A549 (cell line): ENCODE measurements around the gene TENM3. TPM values are rescaled to one million over a fixed set of nuclear protein-coding genes. Genes with fewer than 3 reads are reported as not detected.

Source experiments
- ATAC-seq, 2 experiments: fragments of 200-7000 bp in 1 of 2; fragments of >200 bp in 1 of 2; cut with Nextera tagmentation in 1 of 2; cut with Tn5 transposase in 1 of 2; 3 replicates each; pipeline versions ENCODE4 v1.8.0 to v1.9.1; 2018 to 2020; ENCODE audit warnings: mild to moderate bottlenecking in 1 of 2, moderate library complexity in 1 of 2
- CTCF ChIA-PET: fragments of 300-600 bp; sonication (Branson Sonifier 250); formaldehyde crosslinking; extraction: SDS; loops from one replicate; lab custom pipeline; 2021; ENCODE audit warnings: antibody characterized with exemption, inconsistent platforms; lab: Yijun Ruan, JAX
- POLR2A ChIA-PET: fragments of 350-600 bp; formaldehyde crosslinking; extraction: SDS; loops from one replicate; lab custom pipeline; 2021; ENCODE audit warnings: antibody characterized with exemption, inconsistent platforms; lab: Yijun Ruan, JAX
- DNase-seq, 2 experiments: peaks; one replicate each; pipeline versions ENCODE4 v3.0.0 to v3.0.0-alpha.2; 2011 to 2016; ENCODE audit warnings: low read depth in 1 of 2, low spot score in 1 of 2
- FAIRE-seq: peaks from 2 replicates; lab custom pipeline; 2011; peaks lifted over from hg19 to GRCh38; lab: Jason Lieb, UNC
- H3K27ac ChIP-seq, 2 experiments: fragments of >200 bp; sonication (Bioruptor Twin); formaldehyde crosslinking; 3 replicates each; pipeline ENCODE4 v1.5.1; 2016 to 2017
- H3K4me1 ChIP-seq: fragments of >200 bp; sonication (Bioruptor Twin); formaldehyde crosslinking; 3 replicates; pipeline ENCODE4 v1.6.1; 2016
- H3K4me2 ChIP-seq: fragments of >200 bp; sonication (Bioruptor Twin); formaldehyde crosslinking; 3 replicates; pipeline ENCODE4 v1.6.1; 2016
- H3K4me3 ChIP-seq: fragments of >200 bp; sonication (Bioruptor Twin); formaldehyde crosslinking; 3 replicates; pipeline ENCODE4 v1.5.1; 2016
- H3K9me3 ChIP-seq: fragments of >200 bp; sonication (Bioruptor Twin); formaldehyde crosslinking; 3 replicates; pipeline ENCODE4 v1.6.1; 2016
- CBX2 ChIP-seq: fragments of 200-600 bp; sonication (generic); IDR thresholded peaks from 2 replicates; pipeline ENCODE4 v1.6.1; 2016; ENCODE audit warnings: low read depth, mild to moderate bottlenecking, borderline replicate concordance
- CBX8 ChIP-seq: fragments of 200-600 bp; sonication (generic); IDR thresholded peaks from 2 replicates; pipeline ENCODE4 v1.6.1; 2016
- CEBPB ChIP-seq, 2 experiments: fragments of >200 bp in 1 of 2; sonication (Bioruptor Twin) in 1 of 2; formaldehyde crosslinking in 1 of 2; IDR thresholded peaks; 2 replicates each; pipeline ENCODE4 v1.6.1; 2012 to 2016
- CHD2 ChIP-seq: fragments of 150-350 bp; IDR thresholded peaks from 2 replicates; pipeline ENCODE4 v1.6.1; 2014; ENCODE audit warnings: low read length; ENCODE audit not compliant: partially characterized antibody
- CHD4 ChIP-seq: fragments of 200-600 bp; sonication (generic); IDR thresholded peaks from 2 replicates; pipeline ENCODE4 v1.6.1; 2016; ENCODE audit warnings: antibody characterized with exemption, mild to moderate bottlenecking, borderline replicate concordance
- EHF ChIP-seq: fragments of 250-450 bp; sonication (Bioruptor Pico); IDR thresholded peaks from 2 replicates; pipeline ENCODE4 v1.5.0; 2020; ENCODE audit warnings: mild to moderate bottlenecking
- FOSB ChIP-seq: fragments of 250-450 bp; sonication (Bioruptor Pico); IDR thresholded peaks from 2 replicates; pipeline ENCODE4 v1.5.0; 2020; ENCODE audit warnings: mild to moderate bottlenecking, moderate library complexity
- FOXS1 ChIP-seq: fragments of 250-450 bp; sonication (Bioruptor Pico); IDR thresholded peaks from 2 replicates; pipeline ENCODE4 v1.5.0; 2020; ENCODE audit warnings: mild to moderate bottlenecking, moderate library complexity
- HDAC2 ChIP-seq: fragments of 200-600 bp; sonication (generic); IDR thresholded peaks from 2 replicates; pipeline ENCODE4 v1.6.1; 2016
- HEYL ChIP-seq: fragments of 250-450 bp; sonication (Bioruptor Pico); IDR thresholded peaks from 2 replicates; pipeline ENCODE4 v1.8.0; 2021; ENCODE audit warnings: mild to moderate bottlenecking, moderate library complexity
- HOXA7 ChIP-seq: fragments of 250-450 bp; sonication (Bioruptor Pico); IDR thresholded peaks from 2 replicates; pipeline ENCODE4 v1.5.0; 2020; ENCODE audit warnings: mild to moderate bottlenecking, moderate library complexity
- HOXB5 ChIP-seq: fragments of 250-450 bp; sonication (Bioruptor Pico); IDR thresholded peaks from 2 replicates; pipeline ENCODE4 v1.5.0; 2020; ENCODE audit warnings: mild to moderate bottlenecking, moderate library complexity
- KDM1A ChIP-seq: fragments of 200-600 bp; sonication (generic); IDR thresholded peaks from 2 replicates; pipeline ENCODE4 v1.6.1; 2016; ENCODE audit warnings: low read depth, mild to moderate bottlenecking
- MAFK ChIP-seq: fragments of 450-650 bp; IDR thresholded peaks from 2 replicates; pipeline ENCODE4 v1.6.1; 2014; ENCODE audit not compliant: partially characterized antibody
- NFE2L2 ChIP-seq: fragments of 150-350 bp; conservative IDR thresholded peaks from 2 replicates; pipeline ENCODE4 v1.6.1; 2014; ENCODE audit warnings: low read length
- NPAS2 ChIP-seq: fragments of 250-450 bp; sonication (Bioruptor Pico); IDR thresholded peaks from 2 replicates; pipeline ENCODE4 v1.8.0; 2022; ENCODE audit warnings: mild to moderate bottlenecking, moderate library complexity, borderline replicate concordance
- RCOR1 ChIP-seq: fragments of 150-350 bp; IDR thresholded peaks from 2 replicates; pipeline ENCODE4 v1.6.1; 2014; ENCODE audit warnings: antibody characterized with exemption, low read length, low read depth
- RNF2 ChIP-seq: fragments of 200-600 bp; sonication (generic); IDR thresholded peaks from 2 replicates; pipeline ENCODE4 v1.6.1; 2016; ENCODE audit warnings: low read depth, mild to moderate bottlenecking, antibody characterized with exemption, moderate library complexity, borderline replicate concordance
- SREBF2 ChIP-seq: fragments of 450-650 bp; IDR thresholded peaks from 2 replicates; pipeline ENCODE4 v1.6.1; 2014; ENCODE audit warnings: mild to moderate bottlenecking, moderate library complexity
- ZC3H11A ChIP-seq: fragments of 450-650 bp; IDR thresholded peaks from 2 replicates; pipeline ENCODE4 v1.6.1; 2014; ENCODE audit warnings: antibody characterized with exemption, mild to moderate bottlenecking
- ZFP36 ChIP-seq: fragments of 450-650 bp; IDR thresholded peaks from 2 replicates; pipeline ENCODE4 v1.6.1; 2014; ENCODE audit warnings: borderline replicate concordance; ENCODE audit not compliant: partially characterized antibody
- ZSCAN20 ChIP-seq: fragments of 250-450 bp; sonication (Bioruptor Pico); IDR thresholded peaks from 2 replicates; pipeline ENCODE4 v1.8.0; 2022; ENCODE audit warnings: mild to moderate bottlenecking, moderate library complexity
- WGBS: methylation state at CpG from one replicate; pipeline ENCODE4 v1.1.6; 2017; ENCODE audit errors: missing lambda C conversion rate; 5-methylcytosine and 5-hydroxymethylcytosine counted together
- polyA plus RNA-seq, 4 experiments: library from polyadenylated mRNA; depleted of rRNA in 3 of 4; stranded (reverse); fragments of >200 nt; fragmentation: RNase III in 1 of 4; extraction: RNeasy Plus Mini Kit Qiagen cat#74134 plus additional on column Dnase treatment in 1 of 4; gene quantifications; 2 replicates in 3 of 4; 3 replicates in 1 of 4; pipeline ENCODE4 v1.2.3, GENCODE V29; 2011 to 2017
- TF ChIP-seq, protein P1 (sequence below): fragments of 250-450 bp; sonication (Bioruptor Pico); IDR thresholded peaks from 2 replicates; pipeline ENCODE4 v1.5.0; 2020; ENCODE audit warnings: low read depth, mild to moderate bottlenecking, moderate library complexity
- TF ChIP-seq, protein P2 (sequence below): IDR thresholded peaks from 2 replicates; pipeline ENCODE4 v1.6.1; 2012
- TF ChIP-seq, protein P3 (sequence below): IDR thresholded peaks from 2 replicates; pipeline ENCODE4 v1.6.1; 2012

TENM3 gene
- polyA plus RNA-seq, 2 of the 4 experiments (the other 2 are of a cell fraction), result 2.4 to 7.3 TPM

DNA sequence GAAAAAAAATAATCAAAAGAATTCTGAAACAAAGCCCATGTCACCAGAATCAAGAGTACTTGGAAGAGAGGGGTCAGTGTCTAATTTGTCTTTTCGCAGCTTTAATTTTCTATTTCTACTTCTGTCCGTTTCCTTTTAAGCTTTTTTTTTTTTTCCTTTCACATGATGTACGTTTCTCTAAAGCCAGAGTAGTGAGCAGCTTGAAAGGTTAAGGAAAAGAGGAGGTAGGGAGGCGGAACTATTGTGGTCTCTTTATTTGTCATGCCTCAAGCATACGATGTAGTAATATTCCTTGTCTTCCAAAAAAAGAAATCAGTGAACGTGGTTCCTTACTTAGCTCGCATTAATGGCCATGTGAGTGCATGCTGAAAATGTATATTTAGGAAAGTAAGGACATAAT, 311.5 kb downstream of the TENM3 start:
- Histone ChIP-seq H3K4me3 (no peak overlapping the region), H3K4me2 (no peak overlapping the region), H3K4me1 (no peaks in the 10 kb centered on the region), H3K27ac (no peak overlapping the region), H3K9me3 (no peaks in the 10 kb centered on the region)
- TF ChIP-seq CEBPB (IDR thresholded peaks at IDR 0.05), result no peak
- no peak for TF ChIP-seq KDM1A
- POLR2A ChIA-PET, result no interaction called here
- FAIRE-seq (no peak), DNase-seq (no peak), ATAC-seq (no peak)
- CTCF ChIA-PET, result no interaction called here
- 32% methylated on average over 7 of the region's 7 CpGs for WGBS

DNA sequence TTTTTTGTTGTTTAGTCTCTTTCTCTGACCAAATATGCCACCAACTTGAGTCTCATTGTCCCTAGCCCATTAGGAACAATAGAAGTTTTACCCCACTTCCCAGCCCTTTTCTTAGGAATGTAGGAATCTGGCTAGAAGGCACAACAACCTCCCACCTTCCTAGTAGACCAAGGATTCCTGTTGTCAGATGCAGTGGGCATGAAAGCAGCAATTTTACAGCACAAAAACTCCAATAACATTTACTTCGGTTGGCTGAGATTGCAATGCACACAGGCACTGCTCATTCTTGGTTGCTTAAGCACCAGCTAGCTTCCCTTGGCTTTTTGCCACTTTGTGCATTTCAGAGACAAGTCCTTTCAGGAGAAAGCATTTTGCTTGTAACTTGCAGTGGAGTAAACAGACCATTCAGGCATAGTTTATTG, 312.8 kb downstream of the TENM3 start:
- TF ChIP-seq FOXS1, result no peak
- no peak for TF ChIP-seq EHF (CRISPR knock-in tag)
- no peak for TF ChIP-seq RCOR1
- TF ChIP-seq CHD2, result no peak
- no peak for TF ChIP-seq ZSCAN20
- no peak for TF ChIP-seq NFE2L2
- no peak for TF ChIP-seq ZFP36
- TF ChIP-seq HDAC2, result no peak
- TF ChIP-seq ZC3H11A, result no peak
- TF ChIP-seq SREBF2, result no peak
- TF ChIP-seq, protein P1, sequence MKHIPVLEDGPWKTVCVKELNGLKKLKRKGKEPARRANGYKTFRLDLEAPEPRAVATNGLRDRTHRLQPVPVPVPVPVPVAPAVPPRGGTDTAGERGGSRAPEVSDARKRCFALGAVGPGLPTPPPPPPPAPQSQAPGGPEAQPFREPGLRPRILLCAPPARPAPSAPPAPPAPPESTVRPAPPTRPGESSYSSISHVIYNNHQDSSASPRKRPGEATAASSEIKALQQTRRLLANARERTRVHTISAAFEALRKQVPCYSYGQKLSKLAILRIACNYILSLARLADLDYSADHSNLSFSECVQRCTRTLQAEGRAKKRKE (CRISPR knock-in tag), result no peak
- no peak for TF ChIP-seq CBX8
- TF ChIP-seq, all 56 proteins: peak for 0
- H3K4me1 ChIP-seq, result no peaks in the 10 kb centered on the region
- H3K4me3 ChIP-seq, result no peak overlapping the region
- POLR2A ChIA-PET, result no interaction called here
- FAIRE-seq (no peak), DNase-seq (no peak), ATAC-seq (no peak)
- 50% methylated on average over 1 of the region's 1 CpG for WGBS
- CTCF ChIA-PET, result no interaction called here
- H3K9me3 ChIP-seq, result no peaks in the 10 kb centered on the region
- no peak overlapping the region for H3K27ac ChIP-seq
- no peak overlapping the region for H3K4me2 ChIP-seq

DNA sequence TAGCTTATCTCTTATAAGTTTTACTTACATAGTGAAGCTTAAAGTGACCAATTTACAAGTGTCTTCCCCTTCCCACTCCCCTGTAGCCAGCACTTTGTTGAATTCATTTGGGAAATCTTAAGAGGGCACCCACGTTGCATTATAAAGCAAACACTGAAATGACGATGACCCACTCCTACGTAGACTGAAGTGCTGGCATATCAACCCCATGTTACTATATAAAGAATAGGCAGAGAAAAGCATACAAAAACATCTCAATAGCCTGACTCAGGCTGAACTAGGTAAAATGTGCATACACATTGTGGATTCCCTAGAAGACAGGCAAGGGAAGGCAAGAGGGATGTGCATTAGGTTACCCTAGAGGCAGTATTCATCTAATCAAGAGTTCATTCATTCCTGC, 313.4 kb downstream of the TENM3 start:
- FAIRE-seq, result no peak
- WGBS, result 14% methylated on average over 3 of the region's 3 CpGs
- TF ChIP-seq ZC3H11A (no peak), FOSB (CRISPR knock-in tag) (no peak)
- TF ChIP-seq, protein P2, sequence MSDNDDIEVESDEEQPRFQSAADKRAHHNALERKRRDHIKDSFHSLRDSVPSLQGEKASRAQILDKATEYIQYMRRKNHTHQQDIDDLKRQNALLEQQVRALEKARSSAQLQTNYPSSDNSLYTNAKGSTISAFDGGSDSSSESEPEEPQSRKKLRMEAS, result no peak
- TF ChIP-seq, all 56 proteins: peak for 0
- DNase-seq (no peak), ATAC-seq (no peak)
- H3K9me3 ChIP-seq, result no peaks in the 10 kb centered on the region
- no peak overlapping the region for H3K27ac ChIP-seq
- H3K4me2 ChIP-seq, result no peak overlapping the region
- ChIA-PET POLR2A (no interaction called here), CTCF (no interaction called here)
- no peak overlapping the region for H3K4me3 ChIP-seq
- no peaks in the 10 kb centered on the region for H3K4me1 ChIP-seq

DNA sequence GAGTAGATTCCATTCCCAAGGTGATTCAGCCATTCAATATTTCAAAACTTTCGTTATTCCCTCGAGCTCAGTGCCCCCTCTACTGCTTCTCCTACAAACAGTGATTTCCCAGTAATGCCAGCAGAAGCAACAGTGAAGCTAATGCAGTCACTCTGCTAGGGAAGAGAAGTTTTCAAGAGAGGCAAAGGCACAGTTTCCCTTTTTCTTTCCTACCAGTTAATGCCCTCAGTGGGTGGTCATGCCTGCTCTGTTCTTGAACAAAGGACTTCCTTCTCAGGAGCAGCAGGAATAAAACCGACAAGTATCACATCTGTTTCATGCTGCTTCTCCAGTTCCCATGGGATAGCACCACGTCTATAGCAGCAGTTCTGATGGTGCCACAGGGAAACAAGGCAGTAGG, 317.2 kb downstream of the TENM3 start:
- no peak for TF ChIP-seq KDM1A
- no peak for TF ChIP-seq FOSB (CRISPR knock-in tag)
- no peak for TF ChIP-seq FOXS1
- TF ChIP-seq CBX2, result no peak
- no peak for TF ChIP-seq HOXB5 (CRISPR knock-in tag)
- TF ChIP-seq NPAS2 (CRISPR knock-in tag), result no peak
- no peak for TF ChIP-seq ZC3H11A
- no peak for TF ChIP-seq SREBF2
- no peak for TF ChIP-seq HOXA7 (CRISPR knock-in tag)
- no peak for TF ChIP-seq RNF2
- TF ChIP-seq HEYL (CRISPR knock-in tag), result no peak
- TF ChIP-seq, protein P3, sequence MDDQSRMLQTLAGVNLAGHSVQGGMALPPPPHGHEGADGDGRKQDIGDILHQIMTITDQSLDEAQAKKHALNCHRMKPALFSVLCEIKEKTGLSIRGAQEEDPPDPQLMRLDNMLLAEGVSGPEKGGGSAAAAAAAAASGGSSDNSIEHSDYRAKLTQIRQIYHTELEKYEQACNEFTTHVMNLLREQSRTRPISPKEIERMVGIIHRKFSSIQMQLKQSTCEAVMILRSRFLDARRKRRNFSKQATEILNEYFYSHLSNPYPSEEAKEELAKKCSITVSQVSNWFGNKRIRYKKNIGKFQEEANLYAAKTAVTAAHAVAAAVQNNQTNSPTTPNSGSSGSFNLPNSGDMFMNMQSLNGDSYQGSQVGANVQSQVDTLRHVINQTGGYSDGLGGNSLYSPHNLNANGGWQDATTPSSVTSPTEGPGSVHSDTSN, result no peak
- no peak for TF ChIP-seq MAFK
- TF ChIP-seq CHD4, result no peak
- no peak for TF ChIP-seq CHD2
- 6% methylated on average over 4 of the region's 4 CpGs for WGBS
- Histone ChIP-seq H3K27ac (peak overlapping the region in 1 of 2 experiments; percentile 22; a peak in 1 of 6 replicates), H3K4me2 (peak overlapping the region; percentile 61), H3K4me1 (no peaks in the 10 kb centered on the region), H3K4me3 (no peak overlapping the region), H3K9me3 (no peaks in the 10 kb centered on the region)
- ATAC-seq (peak in 1 of 2 experiments; percentile 34; a peak in 1 of 6 replicates), DNase-seq (no peak), FAIRE-seq (no peak)
- ChIA-PET CTCF (interaction anchor here (1.2 kb wide), 1 partner anchor 10 kb away, joined by 3 read pairs; no protein-coding TSS in a partner anchor), POLR2A (no interaction called here)
